Suppressor macrophage treated with lipopolysaccharide for 4 hours (primary cell): ENCODE data around the gene MROH7.

ENCODE experiments used
- DNase-seq: peaks from one replicate; pipeline ENCODE4 v3.0.0-alpha.2; 2020

Gene MROH7

DNA sequence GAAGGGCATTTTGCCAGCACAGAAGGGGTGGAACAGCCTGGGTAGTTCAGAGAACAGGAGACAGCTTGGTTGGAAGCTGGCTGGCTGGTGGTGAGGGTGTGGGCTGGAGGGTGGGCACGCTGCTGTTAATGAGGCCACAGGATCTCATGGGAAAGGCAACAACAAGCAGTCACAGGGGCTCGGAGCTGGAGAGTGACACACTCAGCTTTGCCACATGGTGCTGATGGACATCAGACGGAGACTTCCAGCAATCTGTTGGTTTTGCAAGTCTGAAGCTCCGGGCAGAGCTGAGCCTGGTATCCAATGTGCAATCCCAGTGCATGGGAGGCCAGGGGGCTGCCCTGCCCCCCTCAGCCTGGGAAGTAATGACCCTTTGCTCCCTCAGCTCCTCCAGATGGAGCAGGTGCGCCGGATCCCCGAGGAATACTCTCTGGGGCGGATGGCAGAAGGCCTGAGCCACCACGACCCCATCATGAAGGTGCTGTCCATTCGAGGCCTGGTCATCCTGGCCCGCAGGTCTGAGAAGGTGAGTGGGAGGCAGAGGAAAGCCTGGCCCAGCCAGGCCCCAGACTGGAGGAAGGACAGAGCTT, 58.4 kb downstream of the MROH7 start:
- no peak for DNase-seq

DNA sequence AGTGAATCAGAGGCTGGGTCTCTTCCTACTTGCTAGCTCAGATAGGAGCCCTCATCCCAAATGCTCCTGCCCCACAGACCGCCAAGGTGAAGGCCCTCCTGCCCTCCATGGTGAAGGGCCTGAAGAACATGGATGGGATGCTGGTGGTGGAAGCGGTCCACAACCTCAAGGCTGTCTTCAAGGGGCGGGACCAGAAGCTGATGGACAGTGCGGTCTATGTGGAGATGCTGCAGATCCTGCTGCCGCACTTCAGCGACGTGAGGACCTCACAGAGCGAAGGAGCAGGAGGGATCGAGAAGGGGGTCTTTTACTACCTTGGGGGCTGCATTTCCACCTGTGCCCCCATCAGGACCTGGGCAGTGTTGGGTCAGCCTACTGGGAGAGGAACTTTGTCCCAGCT, 59.5 kb downstream of the MROH7 start:
- DNase-seq = no peak

DNA sequence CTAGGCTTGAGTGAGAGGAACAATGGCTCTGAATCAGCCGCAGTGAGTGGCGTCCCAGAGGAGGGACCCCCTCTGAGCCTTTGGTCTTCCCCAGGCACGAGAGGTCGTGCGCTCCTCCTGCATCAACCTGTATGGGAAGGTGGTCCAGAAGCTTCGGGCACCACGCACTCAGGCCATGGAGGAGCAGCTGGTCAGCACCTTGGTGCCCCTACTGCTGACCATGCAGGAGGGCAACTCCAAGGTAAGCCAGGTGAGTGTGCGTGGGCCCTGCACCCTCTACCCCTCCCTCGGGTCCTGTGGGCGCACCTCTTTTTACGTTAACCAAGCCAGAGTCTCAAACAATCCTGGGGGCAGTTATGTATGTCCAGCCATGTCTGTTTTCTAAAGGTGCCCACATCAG, 60.4 kb downstream of the MROH7 start:
- DNase-seq = no peak

DNA sequence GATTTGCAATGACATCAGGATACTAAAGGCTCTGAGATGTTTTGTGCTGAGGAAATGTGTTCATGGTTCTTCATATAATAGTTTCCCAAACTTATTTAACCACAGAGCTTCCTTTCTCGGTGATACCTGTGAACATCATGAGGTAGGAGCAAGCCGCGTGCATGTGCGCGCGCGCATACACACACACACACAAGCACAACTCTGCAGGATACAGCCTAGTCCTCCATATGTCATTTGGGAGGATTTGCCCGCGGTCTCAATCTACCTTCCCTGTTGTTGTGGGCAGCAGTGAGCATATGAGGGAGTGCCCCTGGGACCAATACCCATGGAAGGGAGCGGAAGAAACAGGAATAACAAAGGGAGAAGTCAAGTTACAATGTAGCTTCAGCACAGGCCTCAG, 61.9 kb downstream of the MROH7 start:
- DNase-seq = no peak

DNA sequence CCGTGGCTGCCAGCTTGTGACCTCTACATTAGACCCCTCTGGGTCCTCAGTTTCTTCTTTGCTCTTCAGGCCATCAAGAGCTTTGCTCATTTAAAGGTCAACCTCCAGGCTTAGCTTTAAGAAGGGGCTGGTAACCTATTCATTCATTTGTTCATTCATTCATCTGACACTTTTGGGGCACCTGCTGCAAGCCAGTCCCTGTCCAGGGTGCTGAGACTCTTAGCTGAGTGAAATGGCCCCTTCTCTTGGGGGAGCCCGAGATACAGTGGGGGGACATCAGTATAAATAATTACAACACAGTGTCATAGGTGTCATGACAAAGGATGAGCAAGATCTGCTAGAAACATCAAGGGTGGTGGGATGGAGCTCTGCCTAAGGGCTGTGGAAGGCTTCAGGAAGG, 63.6 kb downstream of the MROH7 start:
- DNase-seq = no peak

DNA sequence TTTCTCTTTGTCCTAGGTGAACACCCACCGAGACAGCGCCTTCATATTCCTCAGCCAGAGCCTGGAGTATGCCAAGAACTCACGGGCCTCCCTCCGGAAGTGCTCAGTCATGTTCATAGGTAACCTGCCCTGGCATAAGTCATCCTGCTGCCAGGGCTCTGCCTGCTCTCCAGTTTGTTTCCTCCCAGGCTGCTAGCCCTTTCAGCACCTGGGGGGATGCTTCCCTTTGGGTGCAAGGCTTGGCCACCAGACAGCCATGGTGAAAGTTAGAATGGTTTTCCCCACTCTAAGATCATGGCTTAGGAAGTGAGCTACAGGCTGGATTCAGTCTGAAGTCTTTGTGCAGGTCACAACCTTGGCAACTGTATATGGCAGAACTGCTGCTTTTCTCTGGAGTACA, 64.8 kb downstream of the MROH7 start:
- DNase-seq = no peak

DNA sequence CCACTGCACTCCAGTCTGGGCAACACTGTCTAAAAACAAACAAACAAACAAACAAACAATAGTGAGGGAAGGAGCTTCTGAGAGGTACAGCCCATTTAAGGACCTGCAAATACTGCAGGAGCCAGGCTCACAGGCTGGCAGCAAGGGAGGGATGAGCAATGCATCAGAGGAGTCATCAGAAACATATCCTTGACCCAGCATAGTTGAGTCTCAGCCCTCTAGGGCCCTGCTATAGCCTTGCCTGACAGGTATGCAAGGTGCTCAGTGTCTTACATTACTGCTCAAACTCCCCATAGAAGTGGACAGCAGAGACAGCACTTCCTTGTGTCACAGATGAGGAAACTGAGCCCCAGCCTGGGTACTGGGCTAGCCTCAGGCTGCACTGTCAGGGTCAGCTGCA, 66.8 kb downstream of the MROH7 start:
- no peak for DNase-seq

DNA sequence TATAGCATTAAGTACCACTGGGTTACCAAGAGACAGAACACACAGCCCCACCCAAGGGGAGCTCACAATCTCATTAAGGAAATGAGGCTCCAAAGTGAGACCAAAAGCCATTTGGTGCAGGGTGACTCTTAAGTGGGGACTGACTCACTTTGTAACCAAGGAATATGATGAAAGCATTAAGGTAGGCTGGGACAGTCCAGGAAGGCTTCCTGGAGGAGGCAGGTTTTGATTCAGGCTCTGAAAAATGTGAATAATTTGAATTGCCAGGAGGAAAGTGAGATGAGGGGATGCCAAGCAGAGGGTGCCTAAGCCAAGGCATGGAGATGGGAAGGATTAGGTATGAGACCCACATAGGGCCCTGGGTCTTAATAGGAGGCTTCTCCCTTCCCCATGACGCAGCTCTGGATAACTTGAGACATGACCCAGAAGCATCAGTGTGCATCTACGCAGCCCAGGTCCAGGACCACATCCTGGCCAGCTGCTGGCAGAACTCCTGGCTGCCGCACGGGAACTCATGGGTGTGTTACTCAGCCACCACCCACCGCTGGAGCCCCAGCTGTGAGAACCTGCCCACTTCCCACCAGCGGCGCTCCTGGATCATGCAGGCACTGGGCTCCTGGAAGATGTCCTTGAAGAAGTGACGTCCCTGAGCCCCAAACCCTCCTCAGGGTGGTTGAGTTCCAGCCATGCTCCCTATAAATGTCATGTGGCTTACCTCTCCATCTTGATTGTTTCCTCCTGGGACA, 68.1 kb downstream of the MROH7 start:
- no peak for DNase-seq

DNA sequence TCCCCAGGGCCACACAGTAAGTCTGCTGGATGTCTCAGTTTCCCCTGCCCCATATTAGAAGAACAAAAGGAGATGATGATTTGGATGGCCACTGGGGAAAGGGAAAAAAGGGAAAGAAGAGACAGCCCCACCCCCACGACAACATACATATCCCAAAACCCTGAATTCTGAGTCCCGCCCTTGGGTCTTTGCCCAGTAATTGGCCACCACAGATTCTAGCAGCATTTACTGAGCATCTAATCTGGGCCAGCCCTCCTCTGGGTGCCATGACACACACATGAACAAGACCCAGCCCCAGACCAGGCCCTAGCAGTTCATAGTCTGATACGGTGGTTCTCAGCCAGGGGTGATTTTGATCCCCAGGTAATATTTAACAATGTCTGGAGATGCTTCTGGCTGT, 68.8 kb downstream of the MROH7 start:
- no peak for DNase-seq

DNA sequence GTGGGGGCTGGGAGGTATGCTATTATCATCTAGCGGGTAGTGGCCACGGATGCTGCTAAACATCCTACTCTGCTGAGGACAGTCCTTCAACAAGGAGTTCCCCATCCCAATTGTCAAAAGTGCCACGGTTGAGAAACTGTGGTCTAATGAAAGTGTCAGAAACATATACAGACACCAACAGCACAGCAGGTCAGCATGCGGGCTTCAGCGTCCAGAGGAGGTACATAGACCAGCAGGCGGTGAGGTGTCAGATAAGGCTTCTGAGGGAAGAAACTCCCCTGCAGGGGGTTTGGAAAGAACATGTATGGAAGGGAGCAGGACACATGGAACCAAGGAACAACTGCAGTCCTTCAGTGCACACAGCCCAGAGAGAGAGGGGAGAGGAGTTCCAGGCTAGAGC, 69.3 kb downstream of the MROH7 start:
- DNase-seq = no peak

DNA sequence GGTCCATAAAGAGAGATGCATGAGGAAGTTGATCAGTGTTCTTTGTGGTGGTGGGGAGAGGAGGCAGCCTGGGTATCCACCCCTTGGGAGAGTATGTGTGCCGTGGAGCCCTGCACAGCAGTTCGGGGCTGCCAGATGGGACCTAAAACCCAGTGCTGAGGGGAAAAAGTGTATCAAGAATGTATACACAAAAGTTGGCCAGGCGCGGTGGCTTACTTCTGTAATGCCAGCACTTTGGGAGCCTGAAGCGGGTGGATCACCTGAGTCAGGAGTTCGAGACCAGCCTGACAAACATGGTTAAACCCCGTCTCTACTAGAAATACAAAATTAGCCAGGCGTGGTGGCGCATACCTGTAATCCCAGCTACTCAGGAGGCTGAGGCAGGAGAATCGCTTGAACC, 70.0 kb downstream of the MROH7 start:
- DNase-seq = no peak

DNA sequence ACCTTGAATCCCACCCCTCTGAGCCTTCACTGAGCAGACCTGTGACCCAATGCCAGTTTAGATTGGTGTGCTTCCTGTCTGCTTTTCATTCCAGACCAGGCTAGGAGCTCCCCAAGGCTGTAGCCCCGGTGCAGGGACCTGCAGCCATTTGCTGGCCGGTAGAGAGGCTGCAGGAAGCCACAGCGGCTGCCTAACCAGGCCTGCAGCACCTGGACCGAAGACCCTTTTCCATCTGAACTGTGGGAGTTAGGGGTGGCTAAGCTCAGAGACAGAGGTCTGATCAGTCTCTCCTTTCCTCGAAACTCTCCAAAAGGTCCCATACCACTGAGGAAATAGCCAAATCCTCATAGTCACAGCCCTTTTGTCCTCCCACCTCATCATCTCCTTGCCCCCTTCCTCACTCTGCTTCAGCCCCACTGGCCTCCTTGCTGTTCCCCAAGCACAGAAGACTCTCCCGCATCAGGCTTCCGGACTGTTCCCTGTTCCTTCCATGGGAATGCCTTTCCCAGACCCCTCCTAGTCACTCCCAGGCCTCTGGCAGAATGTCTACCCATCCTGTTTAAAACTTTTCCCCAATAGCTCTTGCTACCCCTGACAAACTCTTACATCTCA, 73.4 kb downstream of the MROH7 start:
- no peak for DNase-seq

DNA sequence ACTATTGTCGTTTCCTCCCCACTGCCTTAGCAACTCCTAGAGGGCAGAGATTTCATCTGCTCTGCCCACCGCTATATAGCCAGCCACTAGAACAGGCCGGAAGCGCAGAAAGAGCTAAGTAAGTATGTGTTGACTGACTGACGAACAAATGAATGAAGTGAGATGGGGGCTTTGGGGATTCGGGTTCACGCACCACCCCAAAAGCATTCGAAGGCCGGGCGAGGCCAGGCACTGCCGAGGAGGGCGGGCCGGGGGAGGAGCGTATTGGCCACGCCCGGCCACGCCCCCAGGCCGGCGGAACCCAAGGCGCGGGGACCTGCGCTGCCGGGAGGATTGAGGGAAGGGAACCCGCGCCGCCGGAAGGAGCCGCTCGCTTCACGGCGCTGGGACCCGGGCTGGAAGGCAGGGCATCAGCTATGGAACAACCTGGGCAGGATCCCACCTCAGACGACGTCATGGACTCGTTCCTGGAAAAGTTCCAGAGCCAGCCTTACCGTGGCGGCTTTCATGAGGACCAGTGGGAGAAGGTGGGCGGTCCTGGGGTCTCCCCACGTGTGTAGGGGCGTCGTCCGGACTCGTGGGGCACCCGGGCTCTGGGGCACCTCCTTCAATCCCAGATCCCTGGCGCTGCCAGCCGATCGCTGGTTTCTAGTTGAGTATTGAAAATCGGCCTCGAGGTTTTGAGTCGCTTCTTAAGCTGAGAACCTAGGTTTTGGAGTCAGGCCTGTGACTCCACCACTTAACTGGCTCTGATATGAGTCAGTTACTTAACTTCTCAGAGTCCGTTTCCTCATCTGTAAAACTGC, 74.1 kb downstream of the MROH7 start, which contains the start of gene TTC4:
Gene TTC4, plus strand, starts transcription at position 369 of the 806 bp plus-strand sequence. Its CDS starts 48 bp downstream, at position 417.
- DNase-seq = peak; percentile 93

DNA sequence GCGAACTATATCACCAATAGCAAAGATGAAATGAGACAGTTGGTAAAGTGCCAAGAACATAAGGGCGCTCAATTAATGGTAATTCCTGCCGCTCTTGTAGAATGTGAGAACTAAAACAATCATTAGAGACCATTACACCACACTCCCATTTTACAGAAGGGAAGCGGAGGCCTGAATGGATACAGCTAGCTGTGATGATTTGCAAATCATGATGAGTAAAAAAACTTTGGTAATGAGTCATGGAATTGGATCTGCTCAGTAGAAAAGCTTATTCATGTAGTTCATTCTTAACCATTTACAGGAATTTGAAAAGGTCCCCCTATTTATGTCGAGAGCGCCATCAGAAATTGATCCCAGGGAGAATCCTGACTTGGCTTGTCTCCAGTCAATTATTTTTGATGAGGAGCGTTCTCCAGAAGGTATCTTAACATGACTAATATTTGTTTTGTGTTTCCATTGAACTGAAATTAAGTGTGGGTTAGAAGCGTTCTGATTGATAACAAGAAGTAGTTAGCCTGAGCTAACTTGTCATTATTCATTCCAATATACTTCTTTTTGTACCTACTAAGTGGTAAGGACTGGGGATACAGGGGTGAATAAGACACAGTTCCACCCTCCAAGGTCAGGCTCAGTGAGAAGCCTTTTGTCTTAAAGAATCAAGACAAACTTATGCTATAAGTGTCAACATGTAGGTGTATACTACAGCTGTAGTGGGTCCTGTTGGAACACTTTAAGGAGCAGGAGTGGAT, 74.9 kb downstream of the MROH7 start:
- peak; percentile 61 for DNase-seq

DNA sequence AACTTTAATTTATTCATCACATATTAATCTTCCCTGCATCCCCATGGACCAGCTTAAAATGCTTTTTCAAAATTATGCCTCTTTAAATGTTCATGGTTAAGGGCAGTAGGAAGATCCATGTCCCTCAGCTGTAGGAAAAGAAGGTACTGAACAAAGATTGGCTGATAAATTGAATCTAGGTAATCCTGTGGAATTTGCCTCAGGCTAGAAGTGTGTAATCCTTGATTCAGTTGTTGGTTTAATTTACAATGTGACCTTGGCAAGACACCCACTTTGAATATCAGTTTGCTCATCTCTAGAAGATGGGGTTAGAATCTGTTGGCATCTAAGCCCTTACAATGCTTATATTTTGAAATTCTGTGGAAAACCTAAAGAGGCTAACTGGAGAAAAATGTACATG, 80.1 kb downstream of the MROH7 start:
- DNase-seq = no peak

DNA sequence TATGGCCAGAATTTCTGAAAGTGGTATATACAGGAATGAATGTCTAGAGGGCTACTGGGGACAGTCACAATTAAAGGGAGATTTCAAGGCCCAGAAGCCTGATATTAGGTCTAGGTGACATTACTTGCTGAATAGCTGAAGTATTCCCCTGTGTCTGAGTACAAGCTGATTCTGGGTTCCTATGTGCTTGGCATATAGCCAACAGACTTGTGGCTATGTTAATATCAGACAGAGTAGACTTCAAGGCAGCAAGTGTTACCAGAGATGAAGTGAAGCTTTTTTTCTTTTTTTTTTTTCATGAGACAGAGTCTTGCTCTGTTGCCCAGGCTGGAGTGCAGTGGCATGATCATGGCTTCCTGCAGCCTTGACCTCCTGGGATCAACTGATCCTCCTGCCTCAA, 82.4 kb downstream of the MROH7 start:
- DNase-seq = no peak

DNA sequence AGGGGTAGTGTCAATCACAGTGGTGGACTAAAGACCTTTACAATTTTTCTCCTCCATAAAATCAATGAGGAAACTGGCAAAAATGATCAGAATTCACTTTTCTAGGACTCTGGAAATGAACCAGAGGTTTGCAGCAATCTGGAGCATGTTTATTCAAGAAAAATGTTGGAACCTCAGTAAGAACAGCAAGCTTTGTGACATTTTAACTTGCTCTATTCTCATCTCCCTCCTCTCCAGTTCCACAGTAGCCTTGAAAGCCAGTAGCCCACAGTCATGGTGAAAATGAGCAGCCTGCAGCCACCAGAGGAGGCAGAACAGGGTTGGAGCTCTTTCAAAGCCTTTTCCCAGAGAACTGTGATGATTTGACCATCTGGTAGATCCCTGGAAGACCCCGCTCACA, 83.2 kb downstream of the MROH7 start:
- no peak for DNase-seq

DNA sequence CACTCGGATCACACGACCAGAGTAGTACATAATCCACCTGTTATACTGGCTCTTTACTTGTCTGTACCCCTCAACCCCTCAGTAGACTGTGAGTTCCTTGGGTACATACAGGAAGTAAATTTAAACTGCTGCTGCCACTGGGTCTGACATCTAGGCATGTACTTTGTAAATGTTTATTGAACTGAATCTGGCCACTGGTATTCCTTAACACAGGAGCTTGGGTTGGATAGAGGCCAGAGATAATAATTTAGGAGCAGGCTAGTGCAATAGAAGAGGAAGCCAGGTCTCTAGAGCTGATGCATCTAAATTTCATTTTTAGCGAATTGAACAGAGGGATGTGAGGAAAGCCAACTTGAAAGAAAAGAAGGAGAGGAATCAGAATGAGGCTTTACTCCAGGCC, 86.4 kb downstream of the MROH7 start:
- no peak for DNase-seq

DNA sequence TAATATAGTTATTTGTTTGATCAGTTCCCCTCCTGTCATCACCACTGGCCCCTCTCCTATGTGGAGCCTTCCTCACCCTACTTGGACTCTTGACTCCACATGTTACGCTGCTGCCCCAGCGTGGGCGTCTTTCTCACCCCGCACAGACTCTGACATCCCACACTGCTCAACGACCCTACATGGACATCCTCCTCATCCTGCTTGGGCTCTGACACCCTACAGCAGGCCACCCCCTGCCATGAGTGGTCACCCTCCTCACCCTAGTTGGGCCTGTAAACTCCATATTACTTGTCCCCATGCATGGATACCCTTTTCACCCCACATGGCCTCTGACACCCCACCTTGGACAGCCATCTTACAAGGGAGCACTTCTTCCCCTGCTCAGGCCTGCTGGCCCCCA, 95.1 kb downstream of the MROH7 start:
- DNase-seq = no peak

DNA sequence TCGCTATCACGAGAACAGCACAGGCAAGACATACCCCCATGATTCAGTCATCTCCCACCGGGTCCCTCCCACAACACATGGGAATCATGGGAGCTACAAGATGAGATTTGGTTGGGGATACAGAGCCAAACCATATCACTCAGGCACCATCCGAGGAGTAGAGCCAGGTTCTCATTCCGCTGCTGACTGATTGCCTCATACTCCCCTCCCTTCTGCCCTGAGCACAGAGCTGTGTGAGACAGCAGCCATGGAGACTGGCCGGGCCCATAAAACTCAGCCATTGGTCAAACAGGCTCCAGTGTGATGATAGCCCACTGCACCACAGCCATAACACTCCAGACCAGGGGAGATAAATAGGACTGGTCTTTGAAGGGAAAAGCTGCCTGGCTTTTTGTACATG, 96.7 kb downstream of the MROH7 start:
- no peak for DNase-seq

DNA sequence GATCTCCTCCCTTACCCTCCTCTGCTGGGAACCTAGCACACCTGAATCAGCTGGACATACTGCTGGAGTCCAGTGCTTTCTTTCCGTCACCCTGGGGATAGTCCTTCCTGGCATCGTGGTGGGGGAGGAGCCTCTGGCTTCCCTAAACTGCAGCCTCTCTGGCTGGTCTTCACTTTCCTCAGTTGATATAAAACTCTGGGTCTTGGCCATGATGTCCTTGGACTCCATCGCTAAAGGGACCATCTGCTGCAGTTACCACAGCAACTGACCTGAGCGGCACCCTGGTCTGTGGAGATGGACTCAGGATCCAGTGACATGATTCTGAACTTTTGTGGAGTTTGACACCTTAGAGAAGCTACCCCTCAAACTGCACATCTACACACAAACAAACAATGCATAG, 99.9 kb downstream of the MROH7 start:
- DNase-seq = no peak

DNA sequence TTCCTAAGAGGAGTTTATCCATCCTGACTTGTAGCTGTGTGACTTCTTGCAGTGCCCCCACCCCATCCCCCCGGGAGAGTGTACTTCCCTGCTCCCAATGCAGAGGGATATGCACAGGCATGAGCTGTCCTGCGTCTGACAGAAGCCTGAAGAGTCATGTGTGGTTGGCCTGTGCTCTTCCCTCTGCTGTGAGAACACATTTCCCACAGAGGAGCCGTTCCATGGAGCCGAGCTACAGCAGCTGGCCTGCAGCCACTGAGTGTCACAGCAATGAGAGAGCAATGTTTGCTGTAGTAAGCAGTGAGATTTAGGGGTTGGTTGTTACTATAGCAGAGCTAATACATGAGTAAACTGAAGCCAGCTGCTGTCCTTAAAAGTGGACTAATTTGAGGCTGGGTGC, 100.7 kb downstream of the MROH7 start:
- DNase-seq = no peak
